MM.1S (cell line): ENCODE measurements around the gene WDR37.
"Not testable (repeated sequence)": the region's sequence is repeated elsewhere in the genome, so short reads cannot be mapped to it uniquely, and the experiment has no call there.

ENCODE experiments used
- DNase-seq: peaks from one replicate; pipeline ENCODE4 v3.0.0-alpha.2; 2015
- H2AFZ ChIP-seq: fragments of 300-600 bp; sonication (generic); 2 replicates; pipeline ENCODE4 v1.6.0; 2016; ENCODE audit warnings: antibody characterized with exemption, low read length
- H3F3A ChIP-seq: fragments of 300-600 bp; sonication (generic); 2 replicates; pipeline ENCODE4 v1.6.1; 2016; ENCODE audit warnings: mild to moderate bottlenecking, antibody characterized with exemption, low read length, moderate library complexity, mixed read lengths; ENCODE audit not compliant: insufficient read depth
- H3K27ac ChIP-seq: fragments of 300-600 bp; sonication (generic); 2 replicates; pipeline ENCODE4 v1.5.1; 2016; ENCODE audit warnings: mild to moderate bottlenecking, low read length
- H3K27me3 ChIP-seq: fragments of 300-600 bp; sonication (generic); replicated peaks from 2 replicates; pipeline ENCODE4 v1.6.0; 2016; ENCODE audit warnings: low read length; ENCODE audit not compliant: insufficient read depth
- H3K36me3 ChIP-seq: fragments of 300-600 bp; sonication (generic); replicated peaks from 2 replicates; pipeline ENCODE4 v1.6.1; 2016; ENCODE audit warnings: mild to moderate bottlenecking, low read length, mixed read lengths; ENCODE audit not compliant: insufficient read depth
- H3K4me1 ChIP-seq: fragments of 300-600 bp; sonication (generic); 2 replicates; pipeline ENCODE4 v1.6.1; 2016; ENCODE audit warnings: low read length, mixed read lengths
- H3K4me2 ChIP-seq: fragments of 300-600 bp; sonication (generic); 2 replicates; pipeline ENCODE4 v1.6.0; 2016; ENCODE audit warnings: low read depth, low read length
- H3K4me3 ChIP-seq: fragments of 300-600 bp; sonication (generic); 2 replicates; pipeline ENCODE4 v1.5.1; 2016; ENCODE audit warnings: low read length, mixed read lengths
- H3K79me2 ChIP-seq: fragments of 300-600 bp; sonication (generic); 2 replicates; pipeline ENCODE4 v1.6.1; 2016; ENCODE audit warnings: mixed run types, low read length, mixed read lengths
- H3K9ac ChIP-seq: fragments of 300-600 bp; sonication (generic); 2 replicates; pipeline ENCODE4 v1.6.1; 2016; ENCODE audit warnings: low read length, mixed read lengths
- H3K9me2 ChIP-seq: fragments of 300-600 bp; sonication (generic); replicated peaks from 2 replicates; pipeline ENCODE4 v1.6.1; 2016; ENCODE audit warnings: mild to moderate bottlenecking, low read length, mixed read lengths; ENCODE audit not compliant: insufficient read depth
- H3K9me3 ChIP-seq: fragments of 300-600 bp; sonication (generic); replicated peaks from 2 replicates; pipeline ENCODE4 v1.6.1; 2016; ENCODE audit warnings: mild to moderate bottlenecking, low read length, mixed read lengths; ENCODE audit not compliant: insufficient read depth
- H4K20me1 ChIP-seq: fragments of 300-600 bp; sonication (generic); 2 replicates; pipeline ENCODE4 v1.6.1; 2016; ENCODE audit warnings: mild to moderate bottlenecking, low read length, moderate library complexity, mixed read lengths; ENCODE audit not compliant: insufficient read depth
- CTCF ChIP-seq: fragments of 300-600 bp; sonication (generic); IDR thresholded peaks from 2 replicates; pipeline ENCODE4 v1.5.1; 2016; ENCODE audit warnings: antibody characterized with exemption, low read length, mixed read lengths
- EZH2 ChIP-seq: fragments of 300-600 bp; sonication (generic); optimal IDR thresholded peaks from 2 replicates; pipeline ENCODE3; 2017; ENCODE audit warnings: low read depth, mild to moderate bottlenecking, antibody characterized with exemption, low read length, mixed read lengths
- EZH2phosphoT487 ChIP-seq: fragments of 300-600 bp; sonication (generic); IDR thresholded peaks from 2 replicates; pipeline ENCODE4 v1.6.1; 2018; ENCODE audit warnings: antibody characterized with exemption, low read length

Gene WDR37

GRCh38 chr10:1116051-1116450, 59.9 kb downstream of the WDR37 start:
- DNase-seq: no peak
- Histone ChIP-seq H3K4me2 (peak overlapping the region; percentile 36; the same call in 1 of the 2 replicates), H3K27me3 (no peaks in the 10 kb centered on the region), H3F3A (peaks cover 18% of the 10 kb centered on the region), H3K4me3 (no peak overlapping the region), H3K36me3 (no peaks in the 10 kb centered on the region; the same call in 1 of the 2 replicates), H3K9ac (peak overlapping the region; percentile 28; the same call in 1 of the 2 replicates), H3K9me2 (no peaks in the 10 kb centered on the region), H2AFZ (no peak overlapping the region), H3K4me1 (peaks cover 17% of the 10 kb centered on the region), H3K79me2 (0 out of 2 replicates have a peak, but pooled peaks cover 3% of the 10 kb centered on the region), H3K9me3 (no peaks in the 10 kb centered on the region), H3K27ac (peak overlapping the region; percentile 92), H4K20me1 (no peaks in the 10 kb centered on the region)
- no peak for TF ChIP-seq CTCF
- no peak for TF ChIP-seq EZH2
- no peak for TF ChIP-seq EZH2phosphoT487

GRCh38 chr10:1116696-1117280, 60.6 kb downstream of the WDR37 start:
- H3K27me3 ChIP-seq: no peaks in the 10 kb centered on the region
- H3K9me3 ChIP-seq: no peaks in the 10 kb centered on the region
- H3K79me2 ChIP-seq: no peaks in the 10 kb centered on the region
- H3F3A ChIP-seq: peaks cover 18% of the 10 kb centered on the region
- H3K36me3 ChIP-seq: no peaks in the 10 kb centered on the region; the same call in none of the 2 replicates
- no peak overlapping the region for H2AFZ ChIP-seq
- no peaks in the 10 kb centered on the region for H3K9me2 ChIP-seq
- TF ChIP-seq EZH2: no peak
- TF ChIP-seq EZH2phosphoT487: no peak
- TF ChIP-seq CTCF: no peak
- no peak overlapping the region for H3K4me3 ChIP-seq
- H4K20me1 ChIP-seq: no peaks in the 10 kb centered on the region
- no peak overlapping the region for H3K4me2 ChIP-seq
- H3K9ac ChIP-seq: no peak overlapping the region
- H3K4me1 ChIP-seq: peaks cover 17% of the 10 kb centered on the region
- no peak for DNase-seq
- H3K27ac ChIP-seq: peak overlapping the region; percentile 92; the same call in 1 of the 2 replicates

GRCh38 chr10:1117651-1118050, 61.5 kb downstream of the WDR37 start:
- peaks cover 17% of the 10 kb centered on the region for H3K4me1 ChIP-seq
- no peaks in the 10 kb centered on the region for H3K9me3 ChIP-seq
- H4K20me1 ChIP-seq: no peaks in the 10 kb centered on the region
- no peak overlapping the region for H3K4me2 ChIP-seq
- H3K27ac ChIP-seq: no peak overlapping the region
- no peak for DNase-seq
- H3K9ac ChIP-seq: no peak overlapping the region
- TF ChIP-seq EZH2phosphoT487 (no peak), EZH2 (no peak), CTCF (no peak)
- H3F3A ChIP-seq: peaks cover 18% of the 10 kb centered on the region
- no peak overlapping the region for H2AFZ ChIP-seq
- H3K4me3 ChIP-seq: no peak overlapping the region
- H3K79me2 ChIP-seq: no peaks in the 10 kb centered on the region
- no peaks in the 10 kb centered on the region for H3K27me3 ChIP-seq
- H3K36me3 ChIP-seq: no peaks in the 10 kb centered on the region; the same call in none of the 2 replicates
- no peaks in the 10 kb centered on the region for H3K9me2 ChIP-seq

GRCh38 chr10:1118318-1118717, 62.1 kb downstream of the WDR37 start:
- Histone ChIP-seq H3F3A (peaks cover 18% of the 10 kb centered on the region), H3K4me1 (peaks cover 17% of the 10 kb centered on the region)
- not testable (repeated sequence) for H3K27ac ChIP-seq, H3K4me3 ChIP-seq, H2AFZ ChIP-seq, H3K9me2 ChIP-seq, H3K9ac ChIP-seq, H3K27me3 ChIP-seq, H3K9me3 ChIP-seq, H3K4me2 ChIP-seq, H4K20me1 ChIP-seq, H3K79me2 ChIP-seq, H3K36me3 ChIP-seq, DNase-seq
